SK-N-SH treated with all-trans-retinoic acid at 6 μM for 48 hours (cell line): ENCODE results near the gene ACOT7.

Experiments
- ATAC-seq: fragments of 200-7000 bp; cut with Tn5 transposase; 3 replicates; pipeline ENCODE4 v1.9.1; 2020; ENCODE audit warnings: mild to moderate bottlenecking, moderate library complexity
- ARNTL ChIP-seq: fragments of 450-650 bp; formaldehyde crosslinking; IDR thresholded peaks from 2 replicates; pipeline ENCODE4 v1.5.0; 2020; ENCODE audit warnings: low read depth, mild to moderate bottlenecking, moderate library complexity, borderline replicate concordance
- BACH2 ChIP-seq: fragments of 250-450 bp; sonication (Bioruptor Pico); IDR thresholded peaks from 2 replicates; pipeline ENCODE4 v1.9.0; 2021; ENCODE audit warnings: mild to moderate bottlenecking, borderline replicate concordance
- CSDC2 ChIP-seq: fragments of 250-450 bp; sonication (Bioruptor Pico); IDR thresholded peaks from 2 replicates; pipeline ENCODE4 v1.5.0; 2020; ENCODE audit warnings: mild to moderate bottlenecking, moderate library complexity
- ESRRG ChIP-seq: fragments of 250-450 bp; sonication (Bioruptor Pico); IDR thresholded peaks from 2 replicates; pipeline ENCODE4 v1.6.1; 2021; ENCODE audit warnings: mild to moderate bottlenecking
- GLIS3 ChIP-seq: fragments of 250-450 bp; sonication (Bioruptor Pico); IDR thresholded peaks from 2 replicates; pipeline ENCODE4 v1.5.0; 2020; ENCODE audit warnings: mild to moderate bottlenecking, moderate library complexity
- ISL1 ChIP-seq: fragments of 250-450 bp; sonication (Bioruptor Pico); IDR thresholded peaks from 2 replicates; pipeline ENCODE4 v2.1.2; 2022; ENCODE audit warnings: mild to moderate bottlenecking, moderate library complexity
- OSR1 ChIP-seq: fragments of 250-450 bp; sonication (Bioruptor Pico); IDR thresholded peaks from 2 replicates; pipeline ENCODE4 v1.8.0; 2022; ENCODE audit warnings: moderate library complexity, mild to moderate bottlenecking, inconsistent platforms
- RARB ChIP-seq: fragments of 250-450 bp; sonication (Bioruptor Pico); IDR thresholded peaks from 2 replicates; pipeline ENCODE4 v1.8.0; 2021; ENCODE audit warnings: mild to moderate bottlenecking, moderate library complexity
- SNAI2 ChIP-seq: fragments of 250-450 bp; sonication (Bioruptor Pico); IDR thresholded peaks from 2 replicates; pipeline ENCODE4 v1.5.0; 2020; ENCODE audit warnings: mild to moderate bottlenecking, moderate library complexity
- TCF4 ChIP-seq: fragments of 250-450 bp; sonication (Bioruptor Pico); IDR thresholded peaks from 2 replicates; pipeline ENCODE4 v1.8.0; 2021; ENCODE audit warnings: mild to moderate bottlenecking, moderate library complexity, borderline replicate concordance
- TOX ChIP-seq: fragments of 250-450 bp; sonication (Bioruptor Pico); IDR thresholded peaks from 2 replicates; pipeline ENCODE4 v1.8.0; 2021; ENCODE audit warnings: mild to moderate bottlenecking, moderate library complexity, borderline replicate concordance
- ZC3H10 ChIP-seq: fragments of 250-450 bp; sonication (Bioruptor Pico); IDR thresholded peaks from 2 replicates; pipeline ENCODE4 v1.5.1; 2021; ENCODE audit warnings: mild to moderate bottlenecking, moderate library complexity
- ZFP3 ChIP-seq: fragments of 250-450 bp; sonication (Bioruptor Pico); IDR thresholded peaks from 2 replicates; pipeline ENCODE4 v1.5.0; 2020; ENCODE audit warnings: mild to moderate bottlenecking, moderate library complexity
- ZFP30 ChIP-seq: fragments of 450-650 bp; formaldehyde crosslinking; IDR thresholded peaks from 2 replicates; pipeline ENCODE4 v1.5.0; 2022; ENCODE audit warnings: mild to moderate bottlenecking, moderate library complexity
- ZNF565 ChIP-seq: fragments of 450-650 bp; formaldehyde crosslinking; conservative IDR thresholded peaks from 2 replicates; pipeline ENCODE4 v1.5.0; 2020; ENCODE audit warnings: low read depth, mild to moderate bottlenecking, moderate library complexity
- ZNF70 ChIP-seq: fragments of 450-650 bp; formaldehyde crosslinking; IDR thresholded peaks from 2 replicates; pipeline ENCODE4 v1.5.0; 2020; ENCODE audit warnings: mild to moderate bottlenecking, moderate library complexity
- ZNF8 ChIP-seq: fragments of 450-650 bp; formaldehyde crosslinking; IDR thresholded peaks from 2 replicates; pipeline ENCODE4 v1.5.0; 2020; ENCODE audit warnings: mild to moderate bottlenecking, moderate library complexity
- TF ChIP-seq, protein P1 (sequence below): fragments of 250-450 bp; sonication (Bioruptor Pico); IDR thresholded peaks from 2 replicates; pipeline ENCODE4 v1.8.0; 2020; ENCODE audit warnings: mild to moderate bottlenecking, moderate library complexity, borderline replicate concordance
- TF ChIP-seq, protein P2 (sequence below): fragments of 250-450 bp; sonication (Bioruptor Pico); IDR thresholded peaks from 2 replicates; pipeline ENCODE4 v1.5.0; 2020; ENCODE audit warnings: mild to moderate bottlenecking, moderate library complexity
- TF ChIP-seq, protein P3 (sequence below): fragments of 250-450 bp; sonication (Bioruptor Pico); IDR thresholded peaks from 2 replicates; pipeline ENCODE4 v1.5.1; 2021; ENCODE audit warnings: mild to moderate bottlenecking, moderate library complexity
- TF ChIP-seq, protein P4 (sequence below): fragments of 250-450 bp; sonication (Bioruptor Pico); IDR thresholded peaks from 2 replicates; pipeline ENCODE4 v1.8.0; 2021; ENCODE audit warnings: low read depth, mild to moderate bottlenecking, moderate library complexity, borderline replicate concordance

The ACOT7 gene

DNA sequence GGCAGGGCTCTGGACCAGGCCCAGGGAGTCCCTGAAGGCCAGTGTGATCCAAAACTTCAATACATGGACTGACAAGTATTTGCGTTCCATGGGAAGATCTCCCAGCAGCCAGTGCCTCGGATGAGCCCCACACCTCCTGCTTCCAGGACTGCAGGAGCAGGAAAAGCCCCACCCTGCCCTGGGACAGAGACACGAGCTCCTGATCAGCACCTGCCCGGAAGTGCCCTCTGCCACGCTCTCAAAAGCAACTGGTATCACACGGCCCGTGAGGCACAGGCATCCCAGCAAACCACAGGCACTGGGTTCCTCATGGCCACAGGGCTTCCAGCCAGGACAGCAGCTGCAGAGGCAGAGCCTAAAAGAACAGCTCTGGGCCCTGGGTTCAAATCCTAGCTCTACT is 48.6 kb downstream of the ACOT7 start:
- TF ChIP-seq ZC3H10 (no peak), ZNF565 (no peak), ESRRG (CRISPR knock-in tag) (no peak)
- ATAC-seq, result no peak

DNA sequence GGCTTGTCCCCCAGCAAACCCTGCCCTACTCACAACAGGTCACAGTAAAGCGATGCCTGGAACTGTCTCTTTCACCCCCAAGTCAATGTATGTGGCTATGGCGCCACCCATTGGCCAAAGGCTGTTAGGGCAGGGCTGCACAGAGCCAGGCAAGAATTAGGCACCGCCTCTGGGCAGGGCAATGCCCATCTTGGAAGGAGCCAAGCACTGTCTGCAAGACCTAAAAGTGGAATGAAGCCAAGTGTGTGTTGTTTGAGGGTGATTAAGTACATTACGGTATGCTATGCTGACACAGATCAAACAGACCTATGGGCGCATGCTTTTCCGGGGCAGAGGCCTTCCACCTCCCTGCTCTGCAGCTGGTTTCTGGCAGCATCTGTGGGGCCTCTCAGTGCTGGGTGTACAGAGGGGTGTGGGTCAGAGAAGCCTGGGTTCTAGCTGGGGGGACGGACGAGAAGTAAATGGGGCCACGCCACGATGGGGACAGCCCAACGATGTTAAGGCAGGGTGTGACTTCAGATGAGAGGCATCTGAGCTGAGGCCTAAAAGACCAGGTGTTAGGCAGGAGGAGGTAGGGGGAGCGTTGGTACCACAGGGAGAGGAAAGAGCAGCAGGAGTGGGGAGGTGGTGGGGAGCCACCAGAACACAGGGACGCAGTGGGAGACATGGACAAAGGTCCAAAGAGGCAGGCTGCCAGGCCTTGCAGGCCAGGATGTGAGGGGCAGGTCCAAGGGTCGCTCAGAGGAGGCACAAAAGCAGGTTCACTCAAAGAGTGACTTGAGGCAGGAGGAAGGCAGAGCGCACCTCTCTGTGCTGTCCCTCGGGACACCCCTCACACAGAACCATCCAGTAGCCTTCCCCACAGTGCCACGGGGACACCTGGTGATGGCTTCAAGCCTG is 49.8 kb downstream of the ACOT7 start:
- TF ChIP-seq ZNF8 (CRISPR knock-in tag), result peak; percentile 82
- TF ChIP-seq TOX (CRISPR knock-in tag), result no peak
- peak; percentile 96 for ATAC-seq

DNA sequence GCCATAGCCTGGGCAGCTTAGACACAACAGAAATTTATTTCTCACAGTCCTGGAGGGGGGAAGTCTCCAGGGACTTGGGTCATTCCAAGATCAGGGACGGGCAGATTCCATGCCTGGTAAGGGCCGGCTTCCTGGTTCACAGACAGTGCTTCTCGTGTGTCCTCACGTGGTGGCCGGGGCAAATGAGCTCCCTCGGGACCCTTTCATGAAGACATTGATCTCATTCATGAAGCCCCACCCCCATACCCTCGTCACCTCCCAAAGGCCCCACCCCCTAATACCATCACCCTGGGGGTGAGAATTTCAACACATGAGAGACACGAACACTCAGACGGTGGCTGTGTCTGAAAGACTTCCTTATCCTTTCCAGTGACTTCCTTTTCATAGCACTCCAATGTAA is 51.5 kb downstream of the ACOT7 start:
- no peak for ATAC-seq
- TF ChIP-seq ZFP30 (CRISPR knock-in tag) (no peak), OSR1 (CRISPR knock-in tag) (no peak), ARNTL (CRISPR knock-in tag) (no peak), ZNF565 (no peak), ISL1 (CRISPR knock-in tag) (no peak), ESRRG (CRISPR knock-in tag) (no peak), BACH2 (CRISPR knock-in tag) (no peak), TCF4 (CRISPR knock-in tag) (no peak), TOX (CRISPR knock-in tag) (no peak), RARB (CRISPR knock-in tag) (no peak), CSDC2 (CRISPR knock-in tag) (no peak), ZC3H10 (no peak), ZNF70 (no peak), ZNF8 (CRISPR knock-in tag) (no peak)
- TF ChIP-seq, protein P1, sequence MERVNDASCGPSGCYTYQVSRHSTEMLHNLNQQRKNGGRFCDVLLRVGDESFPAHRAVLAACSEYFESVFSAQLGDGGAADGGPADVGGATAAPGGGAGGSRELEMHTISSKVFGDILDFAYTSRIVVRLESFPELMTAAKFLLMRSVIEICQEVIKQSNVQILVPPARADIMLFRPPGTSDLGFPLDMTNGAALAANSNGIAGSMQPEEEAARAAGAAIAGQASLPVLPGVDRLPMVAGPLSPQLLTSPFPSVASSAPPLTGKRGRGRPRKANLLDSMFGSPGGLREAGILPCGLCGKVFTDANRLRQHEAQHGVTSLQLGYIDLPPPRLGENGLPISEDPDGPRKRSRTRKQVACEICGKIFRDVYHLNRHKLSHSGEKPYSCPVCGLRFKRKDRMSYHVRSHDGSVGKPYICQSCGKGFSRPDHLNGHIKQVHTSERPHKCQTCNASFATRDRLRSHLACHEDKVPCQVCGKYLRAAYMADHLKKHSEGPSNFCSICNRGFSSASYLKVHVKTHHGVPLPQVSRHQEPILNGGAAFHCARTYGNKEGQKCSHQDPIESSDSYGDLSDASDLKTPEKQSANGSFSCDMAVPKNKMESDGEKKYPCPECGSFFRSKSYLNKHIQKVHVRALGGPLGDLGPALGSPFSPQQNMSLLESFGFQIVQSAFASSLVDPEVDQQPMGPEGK (CRISPR knock-in tag), result no peak
- TF ChIP-seq, protein P2, sequence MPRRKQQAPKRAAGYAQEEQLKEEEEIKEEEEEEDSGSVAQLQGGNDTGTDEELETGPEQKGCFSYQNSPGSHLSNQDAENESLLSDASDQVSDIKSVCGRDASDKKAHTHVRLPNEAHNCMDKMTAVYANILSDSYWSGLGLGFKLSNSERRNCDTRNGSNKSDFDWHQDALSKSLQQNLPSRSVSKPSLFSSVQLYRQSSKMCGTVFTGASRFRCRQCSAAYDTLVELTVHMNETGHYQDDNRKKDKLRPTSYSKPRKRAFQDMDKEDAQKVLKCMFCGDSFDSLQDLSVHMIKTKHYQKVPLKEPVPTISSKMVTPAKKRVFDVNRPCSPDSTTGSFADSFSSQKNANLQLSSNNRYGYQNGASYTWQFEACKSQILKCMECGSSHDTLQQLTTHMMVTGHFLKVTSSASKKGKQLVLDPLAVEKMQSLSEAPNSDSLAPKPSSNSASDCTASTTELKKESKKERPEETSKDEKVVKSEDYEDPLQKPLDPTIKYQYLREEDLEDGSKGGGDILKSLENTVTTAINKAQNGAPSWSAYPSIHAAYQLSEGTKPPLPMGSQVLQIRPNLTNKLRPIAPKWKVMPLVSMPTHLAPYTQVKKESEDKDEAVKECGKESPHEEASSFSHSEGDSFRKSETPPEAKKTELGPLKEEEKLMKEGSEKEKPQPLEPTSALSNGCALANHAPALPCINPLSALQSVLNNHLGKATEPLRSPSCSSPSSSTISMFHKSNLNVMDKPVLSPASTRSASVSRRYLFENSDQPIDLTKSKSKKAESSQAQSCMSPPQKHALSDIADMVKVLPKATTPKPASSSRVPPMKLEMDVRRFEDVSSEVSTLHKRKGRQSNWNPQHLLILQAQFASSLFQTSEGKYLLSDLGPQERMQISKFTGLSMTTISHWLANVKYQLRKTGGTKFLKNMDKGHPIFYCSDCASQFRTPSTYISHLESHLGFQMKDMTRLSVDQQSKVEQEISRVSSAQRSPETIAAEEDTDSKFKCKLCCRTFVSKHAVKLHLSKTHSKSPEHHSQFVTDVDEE, result no peak
- TF ChIP-seq, protein P3, sequence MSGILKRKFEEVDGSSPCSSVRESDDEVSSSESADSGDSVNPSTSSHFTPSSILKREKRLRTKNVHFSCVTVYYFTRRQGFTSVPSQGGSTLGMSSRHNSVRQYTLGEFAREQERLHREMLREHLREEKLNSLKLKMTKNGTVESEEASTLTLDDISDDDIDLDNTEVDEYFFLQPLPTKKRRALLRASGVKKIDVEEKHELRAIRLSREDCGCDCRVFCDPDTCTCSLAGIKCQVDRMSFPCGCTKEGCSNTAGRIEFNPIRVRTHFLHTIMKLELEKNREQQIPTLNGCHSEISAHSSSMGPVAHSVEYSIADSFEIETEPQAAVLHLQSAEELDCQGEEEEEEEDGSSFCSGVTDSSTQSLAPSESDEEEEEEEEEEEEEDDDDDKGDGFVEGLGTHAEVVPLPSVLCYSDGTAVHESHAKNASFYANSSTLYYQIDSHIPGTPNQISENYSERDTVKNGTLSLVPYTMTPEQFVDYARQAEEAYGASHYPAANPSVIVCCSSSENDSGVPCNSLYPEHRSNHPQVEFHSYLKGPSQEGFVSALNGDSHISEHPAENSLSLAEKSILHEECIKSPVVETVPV (CRISPR knock-in tag), result no peak
- TF ChIP-seq, protein P4, sequence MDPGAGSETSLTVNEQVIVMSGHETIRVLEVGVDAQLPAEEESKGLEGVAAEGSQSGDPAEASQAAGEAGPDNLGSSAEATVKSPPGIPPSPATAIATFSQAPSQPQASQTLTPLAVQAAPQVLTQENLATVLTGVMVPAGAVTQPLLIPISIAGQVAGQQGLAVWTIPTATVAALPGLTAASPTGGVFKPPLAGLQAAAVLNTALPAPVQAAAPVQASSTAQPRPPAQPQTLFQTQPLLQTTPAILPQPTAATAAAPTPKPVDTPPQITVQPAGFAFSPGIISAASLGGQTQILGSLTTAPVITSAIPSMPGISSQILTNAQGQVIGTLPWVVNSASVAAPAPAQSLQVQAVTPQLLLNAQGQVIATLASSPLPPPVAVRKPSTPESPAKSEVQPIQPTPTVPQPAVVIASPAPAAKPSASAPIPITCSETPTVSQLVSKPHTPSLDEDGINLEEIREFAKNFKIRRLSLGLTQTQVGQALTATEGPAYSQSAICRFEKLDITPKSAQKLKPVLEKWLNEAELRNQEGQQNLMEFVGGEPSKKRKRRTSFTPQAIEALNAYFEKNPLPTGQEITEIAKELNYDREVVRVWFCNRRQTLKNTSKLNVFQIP, result no peak

DNA sequence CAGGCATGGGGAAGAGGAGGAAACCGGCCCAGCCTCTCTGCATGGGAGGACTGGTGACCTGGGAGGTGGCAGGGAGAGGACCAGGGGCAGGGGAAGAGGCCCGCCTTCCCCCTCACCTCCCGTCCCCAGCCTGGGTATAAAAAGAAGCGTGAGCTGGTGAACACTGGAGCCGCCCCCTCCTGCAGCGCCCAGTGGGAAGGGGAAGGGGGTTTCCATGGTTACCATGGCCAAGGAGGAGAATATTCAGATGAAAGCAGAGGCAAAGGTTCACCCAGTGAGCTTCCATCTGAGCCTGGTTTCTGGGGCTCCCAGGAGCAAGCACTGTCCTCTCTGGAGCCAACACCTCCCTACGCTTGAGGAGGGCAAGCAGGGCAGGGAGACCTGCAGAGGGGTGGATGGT is 54.9 kb downstream of the ACOT7 start:
- ATAC-seq, result no peak
- no peak for TF ChIP-seq TCF4 (CRISPR knock-in tag)
- TF ChIP-seq, protein P3 (CRISPR knock-in tag), result no peak
- TF ChIP-seq ZFP3 (CRISPR knock-in tag), result no peak
- no peak for TF ChIP-seq SNAI2
- no peak for TF ChIP-seq BACH2 (CRISPR knock-in tag)
- no peak for TF ChIP-seq GLIS3 (CRISPR knock-in tag)
- TF ChIP-seq, protein P1 (CRISPR knock-in tag), result no peak
- no peak for TF ChIP-seq CSDC2 (CRISPR knock-in tag)
- no peak for TF ChIP-seq TOX (CRISPR knock-in tag)
- TF ChIP-seq ESRRG (CRISPR knock-in tag), result no peak
- no peak for TF ChIP-seq ZFP30 (CRISPR knock-in tag)
- TF ChIP-seq ZNF565, result no peak
- TF ChIP-seq ARNTL (CRISPR knock-in tag), result no peak
- no peak for TF ChIP-seq ISL1 (CRISPR knock-in tag)
